GM19324 (cell line): Measurements from ENCODE around the gene LILRB5.
A peak's percentile ranks its signal among the peaks of the same experiment; 100 is the strongest.
"Not testable (repeated sequence)": the region's sequence is repeated elsewhere in the genome, so short reads cannot be mapped to it uniquely, and the experiment has no call there.

Experiments
- ATAC-seq: cut with Tn5 transposase; IDR thresholded peaks from one replicate; pipeline ENCODE4 v1.9.1; 2021; ENCODE audit warnings: mild to moderate bottlenecking, moderate library complexity; ENCODE audit not compliant: unreplicated experiment, low FRiP score

Gene LILRB5

DNA sequence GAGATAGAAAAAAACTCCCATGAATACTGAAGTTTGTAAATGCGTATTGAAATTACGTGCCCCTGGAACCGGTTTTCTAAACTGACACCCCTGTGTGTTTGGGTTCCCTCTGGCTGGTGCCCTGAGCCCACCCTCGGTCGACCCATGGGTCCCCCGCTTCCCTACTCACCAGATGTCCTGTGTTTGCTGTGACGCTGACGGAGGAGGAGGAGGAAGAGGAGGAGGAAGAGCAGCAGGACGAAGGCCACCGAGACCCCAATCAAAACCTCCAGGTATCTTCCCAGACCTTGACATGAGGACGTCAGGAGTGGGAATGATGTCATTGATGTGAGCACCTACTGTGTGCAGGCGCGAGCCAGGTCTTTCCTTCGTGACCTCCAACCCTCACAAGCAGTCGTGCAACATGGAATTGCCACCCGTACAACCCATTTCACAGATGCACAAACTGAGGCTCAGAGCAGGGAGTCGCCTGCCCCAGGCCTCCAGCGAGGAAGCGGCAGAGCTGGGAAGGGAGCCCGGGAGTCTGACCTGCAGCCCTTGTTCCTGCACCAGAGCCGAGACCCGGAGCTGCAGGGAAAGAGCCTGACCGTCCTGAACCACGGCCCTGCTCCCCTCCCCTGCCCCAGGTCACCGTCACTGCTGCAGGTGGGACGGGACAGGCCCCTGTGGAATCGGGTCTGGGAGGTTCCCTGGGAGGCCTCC lies 38.0 kb downstream of the LILRB5 start:
- ATAC-seq: no peak

DNA sequence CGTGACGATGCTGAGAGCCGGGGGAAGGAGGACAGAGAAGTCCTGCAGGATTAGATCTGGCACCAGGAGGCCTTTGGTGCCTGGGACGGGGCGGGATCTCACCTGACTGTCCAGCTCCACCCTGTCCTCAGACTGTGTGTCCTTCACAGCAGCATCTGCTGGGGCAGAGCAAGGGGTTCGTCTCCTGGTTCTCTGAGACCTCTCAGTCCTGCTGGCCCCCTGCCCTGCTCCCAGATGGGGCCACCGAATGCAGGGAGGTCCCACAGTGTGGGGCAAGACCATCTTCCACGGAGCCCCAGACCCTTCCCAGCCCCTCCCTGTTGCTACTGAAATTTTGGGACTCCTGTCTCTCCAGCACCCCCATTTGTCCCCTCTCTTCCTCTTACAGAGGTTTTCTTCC lies 38.8 kb downstream of the LILRB5 start:
- no peak for ATAC-seq

DNA sequence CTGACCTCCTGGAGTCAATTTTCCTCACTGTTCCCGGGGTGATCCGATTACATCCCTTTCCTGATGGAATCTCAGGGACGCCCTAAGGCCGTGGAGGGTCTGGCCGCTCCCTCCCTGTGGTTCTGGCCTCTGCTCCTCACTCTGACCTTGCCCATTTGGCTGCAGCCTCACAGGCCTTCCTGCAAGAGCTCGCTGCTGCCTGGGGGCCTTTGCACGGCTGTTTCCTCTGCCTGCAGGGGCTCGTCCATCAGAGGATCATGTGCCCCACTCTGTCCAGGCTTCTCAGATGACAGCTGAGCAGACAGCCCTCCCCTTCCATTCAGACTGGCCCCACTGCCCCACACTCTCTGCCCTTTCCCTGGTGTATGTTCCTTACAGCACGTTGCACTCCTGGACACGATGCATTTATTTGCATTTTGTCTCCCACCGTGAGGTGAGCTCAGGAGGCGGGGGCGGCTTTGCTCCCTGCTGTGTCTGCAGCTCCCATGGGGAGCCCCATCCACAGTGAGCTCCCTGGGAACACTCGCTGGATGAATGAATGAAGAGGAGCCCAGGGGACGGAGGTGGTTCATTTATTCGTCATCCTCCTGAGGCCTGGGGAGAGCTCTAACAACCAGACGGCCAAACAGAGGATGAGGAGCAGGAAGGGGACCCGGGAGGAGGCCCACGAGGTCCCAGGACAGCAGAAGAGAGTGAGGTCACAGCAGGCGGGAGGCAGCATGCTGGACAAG lies 39.4 kb downstream of the LILRB5 start:
- ATAC-seq: not testable (repeated sequence)

- no peak for ATAC-seq
These were observed 40.2 kb downstream of the LILRB5 start for GRCh38 chr19:54216869-54217268.

DNA sequence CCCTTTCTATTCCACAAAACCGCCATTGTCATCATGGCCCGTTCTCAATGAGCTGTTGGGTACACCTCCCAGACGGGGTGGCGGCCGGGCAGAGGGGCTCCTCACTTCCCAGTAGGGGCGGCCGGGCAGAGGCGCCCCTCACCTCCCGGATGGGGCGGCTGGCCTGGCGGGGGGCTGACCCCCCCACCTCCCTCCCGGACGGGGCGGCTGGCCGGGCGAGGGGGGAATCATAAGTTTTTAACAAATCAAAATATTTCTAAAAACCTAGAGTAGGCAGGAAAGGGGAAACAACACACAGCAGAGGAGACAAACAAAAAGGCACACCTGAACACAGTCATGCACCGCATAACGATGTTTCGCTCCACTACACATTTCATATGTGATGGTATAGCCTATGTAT lies 42.3 kb downstream of the LILRB5 start:
- ATAC-seq: not testable (repeated sequence)

- ATAC-seq: not testable (repeated sequence)
These were observed 42.9 kb downstream of the LILRB5 start for GRCh38 chr19:54214217-54214616.

DNA sequence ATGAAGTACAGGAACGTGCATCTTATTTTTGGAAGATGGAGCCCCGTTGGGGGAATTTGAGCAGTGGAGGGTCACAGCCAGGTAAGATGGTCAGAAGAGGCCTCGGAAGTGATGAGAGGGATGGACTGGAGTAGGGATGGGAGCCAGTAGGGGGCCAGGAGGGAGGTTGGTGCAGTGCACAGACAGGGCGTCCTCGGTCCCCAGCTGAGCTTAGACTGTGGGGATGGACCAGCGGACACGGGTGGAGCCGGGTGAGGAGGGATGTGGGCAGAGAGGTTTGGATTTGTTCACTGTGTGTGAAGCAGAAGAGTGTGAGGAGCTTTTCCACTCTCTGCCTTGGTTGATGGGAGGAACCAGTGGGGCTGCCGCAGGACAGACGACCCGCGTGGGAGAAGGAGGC lies 45.8 kb downstream of the LILRB5 start:
- ATAC-seq: no peak

GRCh38 chr19:54209811-54210494 lies 47.1 kb downstream of the LILRB5 start:
- ATAC-seq: no peak

DNA sequence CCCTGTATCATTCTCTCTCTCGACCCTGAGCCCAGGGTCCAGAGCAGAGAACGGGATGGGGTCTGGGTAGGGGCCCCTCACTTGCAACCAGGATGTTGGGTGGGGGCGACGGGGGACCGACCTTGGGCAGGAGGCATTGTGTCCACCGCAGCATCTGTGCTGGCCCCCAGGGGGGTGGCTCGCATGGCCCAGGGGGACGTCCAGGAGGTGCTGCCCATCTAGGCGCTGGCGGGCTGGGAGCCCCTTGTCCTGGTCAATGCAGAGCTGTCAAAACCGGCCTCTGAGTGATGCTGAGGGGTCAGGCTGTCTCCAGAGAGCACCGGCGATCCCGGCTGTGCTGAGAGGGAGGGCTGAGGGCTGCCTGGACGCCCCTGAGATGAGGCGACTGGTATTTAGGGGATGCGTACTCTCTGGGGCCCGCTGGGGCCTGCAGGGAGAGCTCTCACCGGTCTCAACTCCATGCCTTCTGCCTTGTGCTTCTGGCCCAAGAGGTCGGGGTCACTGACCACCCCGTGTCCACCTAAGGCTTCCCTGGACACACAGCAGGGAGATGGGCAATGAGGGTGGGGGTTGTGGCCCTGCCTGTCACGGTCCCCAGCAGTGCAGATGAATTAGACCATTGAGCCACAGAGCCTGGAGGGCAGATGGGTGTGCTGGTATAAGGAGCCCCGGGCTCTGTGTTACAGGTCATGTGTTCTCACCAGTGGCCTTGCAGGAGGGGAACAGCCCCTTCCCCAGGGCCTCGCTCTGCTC lies 47.8 kb downstream of the LILRB5 start:
- ATAC-seq: no peak

GRCh38 chr19:54208784-54209057 lies 48.4 kb downstream of the LILRB5 start:
- ATAC-seq: no peak

GRCh38 chr19:54207983-54208783 lies 48.9 kb downstream of the LILRB5 start:
- ATAC-seq: peak; percentile 38

DNA sequence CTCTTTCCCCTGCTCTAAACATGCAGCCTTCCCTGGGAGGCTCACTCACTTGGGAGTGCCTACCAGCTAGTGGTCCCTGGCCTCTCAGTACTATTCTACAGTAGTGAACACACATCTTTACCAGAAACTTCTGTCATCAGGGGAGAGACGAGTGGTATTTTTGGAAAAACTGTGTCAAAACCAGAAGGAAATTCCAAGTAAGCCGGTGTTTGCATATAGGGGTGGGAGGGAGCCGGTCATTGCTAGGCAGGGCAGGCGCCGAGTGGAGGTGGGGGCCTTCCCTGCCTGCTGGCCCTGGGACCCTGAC lies 49.4 kb downstream of the LILRB5 start:
- ATAC-seq: no peak

- ATAC-seq: not testable (repeated sequence)
These were observed 49.9 kb downstream of the LILRB5 start for GRCh38 chr19:54207193-54207592.

GRCh38 chr19:54206831-54207177 lies 50.3 kb downstream of the LILRB5 start:
- ATAC-seq: no peak

DNA sequence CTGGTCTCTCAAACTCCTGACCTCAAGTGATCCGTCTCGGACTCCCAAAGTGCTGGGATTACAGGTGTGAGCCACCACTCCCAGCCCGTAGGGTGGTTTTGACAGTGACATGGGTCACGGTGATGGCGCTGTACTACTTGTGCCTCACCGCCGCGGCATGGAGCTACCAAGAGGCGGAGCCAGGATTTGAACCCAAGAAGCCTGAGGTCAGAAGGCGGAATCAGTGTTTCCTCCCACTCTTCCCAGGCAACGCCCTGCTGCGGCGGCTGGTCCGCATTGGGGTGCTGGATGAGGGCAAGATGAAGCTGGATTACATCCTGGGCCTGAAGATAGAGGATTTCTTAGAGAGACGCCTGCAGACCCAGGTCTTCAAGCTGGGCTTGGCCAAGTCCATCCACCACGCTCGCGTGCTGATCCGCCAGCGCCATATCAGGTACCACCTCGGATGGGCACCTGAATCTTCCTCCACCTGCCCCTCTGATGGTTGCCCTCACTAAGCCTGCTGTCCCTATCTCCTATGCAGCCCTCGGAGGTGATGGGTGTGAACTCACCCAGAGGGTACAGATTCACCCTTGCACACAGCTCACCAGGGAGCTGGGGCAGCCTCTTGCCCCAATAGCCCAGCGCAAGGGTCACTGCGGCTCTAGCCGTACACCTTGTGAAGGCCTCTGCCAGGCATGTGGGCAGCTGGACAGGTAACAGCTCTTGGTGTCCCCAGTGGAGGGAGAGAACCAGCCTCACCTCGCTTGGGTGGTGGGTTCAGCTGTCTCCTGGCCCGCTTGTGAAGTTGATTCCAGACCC lies 50.8 kb downstream of the LILRB5 start:
- ATAC-seq: no peak

DNA sequence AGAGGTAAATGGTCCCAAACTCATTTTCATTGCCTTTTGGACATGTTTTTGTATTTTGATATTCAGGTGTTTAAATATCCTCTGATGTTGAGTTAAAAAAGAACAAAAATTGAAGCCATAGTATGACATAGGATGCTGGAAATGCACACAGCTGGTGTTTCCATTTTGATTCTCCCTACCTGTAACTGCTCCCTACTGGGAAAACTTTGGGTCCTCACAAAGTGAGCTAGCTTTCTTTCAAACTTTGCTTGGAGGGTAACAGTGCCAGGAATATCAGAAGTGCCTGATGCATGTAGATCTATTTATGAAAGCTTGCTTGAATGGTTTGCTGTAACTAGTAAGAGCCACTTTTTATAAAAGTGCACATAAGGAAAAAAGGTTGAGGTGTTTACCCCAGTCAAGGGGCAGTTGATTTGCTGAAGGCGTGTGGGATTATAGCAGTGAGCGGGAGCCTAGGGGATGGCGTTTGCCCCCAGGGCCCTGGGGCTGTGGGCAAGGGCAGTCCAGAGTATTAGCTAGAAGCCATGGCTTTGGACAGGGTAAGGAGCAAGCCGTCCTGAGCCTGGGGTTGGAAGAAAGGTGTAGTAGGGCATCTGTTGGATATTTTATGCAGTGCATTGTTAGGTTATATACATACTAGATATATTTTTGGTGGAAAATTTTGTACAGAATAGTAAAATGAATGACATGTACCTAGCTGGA lies 52.2 kb downstream of the LILRB5 start:
- no peak for ATAC-seq

DNA sequence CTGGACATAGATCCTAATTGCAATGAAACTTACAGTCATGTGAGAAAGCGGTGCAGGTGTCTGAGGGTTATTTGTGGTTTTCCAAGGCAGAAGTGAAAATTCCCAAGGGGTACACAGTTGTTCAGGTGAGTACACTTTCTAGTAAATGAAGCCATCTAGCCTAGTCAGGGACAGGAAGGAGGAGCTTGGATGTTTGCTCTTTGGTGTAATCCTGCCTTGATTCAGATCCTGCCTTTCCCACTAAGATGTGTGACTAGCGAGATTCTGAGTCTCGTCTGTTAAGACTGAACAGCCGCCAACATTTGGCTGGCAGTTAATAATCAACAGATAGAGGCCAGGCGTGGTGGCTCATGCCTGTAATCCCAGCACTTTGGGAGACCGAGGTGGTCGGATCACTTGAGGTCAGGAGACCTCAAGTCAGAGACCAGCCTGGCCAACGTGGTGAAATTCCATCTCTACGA lies 53.9 kb downstream of the LILRB5 start:
- ATAC-seq: no peak

DNA sequence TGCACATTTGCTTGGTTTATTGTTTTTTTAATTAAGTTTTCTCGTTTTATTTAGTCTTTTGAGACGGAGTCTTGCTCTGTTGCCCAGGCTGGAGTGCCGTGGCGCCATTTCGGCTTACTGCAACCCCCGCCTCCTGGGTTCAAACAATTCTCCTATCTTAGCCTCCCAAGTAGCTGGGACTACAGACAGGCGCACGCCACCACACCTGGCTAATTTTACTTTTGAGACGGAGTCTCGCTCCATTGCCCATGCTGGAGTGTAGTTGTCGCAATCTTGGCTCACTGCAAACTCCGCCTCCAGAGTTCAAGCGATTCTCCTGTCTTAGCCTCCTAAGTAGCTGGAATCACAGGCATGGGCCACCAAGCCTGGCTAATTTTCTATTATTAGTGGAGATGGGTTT lies 55.1 kb downstream of the LILRB5 start:
- no peak for ATAC-seq

DNA sequence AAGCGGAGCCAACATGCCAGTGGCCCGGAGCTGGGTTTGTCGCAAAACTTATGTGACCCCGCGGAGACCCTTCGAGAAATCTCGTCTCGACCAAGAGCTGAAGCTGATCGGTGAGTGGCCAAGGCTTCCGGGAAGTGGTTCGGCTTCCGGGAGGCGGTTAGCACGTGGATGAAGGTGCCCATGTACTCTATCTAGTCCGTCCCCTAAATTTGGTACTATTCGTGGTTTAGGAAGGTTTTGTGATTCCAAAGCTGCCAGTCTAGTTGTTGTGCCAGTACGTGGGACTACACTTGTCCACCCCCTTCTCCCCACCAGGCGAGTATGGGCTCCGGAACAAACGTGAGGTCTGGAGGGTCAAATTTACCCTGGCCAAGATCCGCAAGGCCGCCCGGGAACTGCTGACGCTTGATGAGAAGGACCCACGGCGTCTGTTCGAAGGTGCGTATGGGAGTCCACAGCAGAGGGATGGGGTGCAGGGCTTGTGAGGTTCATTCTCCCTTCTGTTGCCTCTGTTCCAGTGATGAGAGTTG lies 55.8 kb downstream of the LILRB5 start:
- ATAC-seq: peak; percentile 0
